K562 (cell line): ENCODE results near the gene DHX32. TPM values are rescaled to one million over a fixed set of nuclear protein-coding genes. Genes with fewer than 3 reads are reported as not detected.

Source experiments
- ATAC-seq: fragments of 200-7000 bp; cut with Tn5 transposase; 3 replicates; pipeline ENCODE4 v1.9.1; 2020; ENCODE audit warnings: moderate library complexity
- BruUV-seq: library from RNA; stranded (reverse); fragments of 400-500 nt; replicated peaks from 2 replicates; lab custom pipeline; 2021; lab: Mats Ljungman, UMichigan
- CTCF ChIA-PET: fragments of 300-600 bp; formaldehyde crosslinking; extraction: SDS; loops from one replicate; lab custom pipeline; 2021; ENCODE audit warnings: low intra/inter-chr PET ratio; lab: Yijun Ruan, JAX
- POLR2A ChIA-PET: fragments of 300-600, 350-650 bp; sonication (Branson Sonifier 250); formaldehyde crosslinking; extraction: SDS; loops from one replicate; lab custom pipeline; 2021; ENCODE audit warnings: antibody characterized with exemption, inconsistent platforms; lab: Yijun Ruan, JAX
- DNase-seq, 4 experiments: peaks; one replicate each; pipeline versions ENCODE4 v3.0.0 to v3.0.0-alpha.2; 2011 to 2018; ENCODE audit warnings: low spot score in 3 of 4, mixed read lengths in 3 of 4; ENCODE audit errors: extremely low read depth in 1 of 4
- FAIRE-seq: peaks from 2 replicates; lab custom pipeline; 2011; peaks lifted over from hg19 to GRCh38; lab: Jason Lieb, UNC
- H2AFZ ChIP-seq: 2 replicates; pipeline ENCODE4 v1.6.0; 2011; ENCODE audit warnings: low read depth, low read length, control low read depth, inconsistent platforms
- H3K27ac ChIP-seq: fragments of 200-600 bp; 3 replicates; pipeline ENCODE4 v1.8.0; 2011; ENCODE audit warnings: low read depth, mild to moderate bottlenecking, control low read depth, inconsistent platforms, low read length, moderate library complexity, mixed read lengths; ENCODE audit errors: extremely low read depth
- H3K27me3 ChIP-seq, 2 experiments: fragments of 300-600 bp in 1 of 2; 2 replicates in 1 of 2; 3 replicates in 1 of 2; pipeline versions ENCODE4 v1.6.0 to v1.8.0; 2011; ENCODE audit warnings: inconsistent platforms in 2 of 2, low read length in 2 of 2, mild to moderate bottlenecking in 1 of 2, mixed read lengths in 1 of 2, moderate library complexity in 1 of 2; ENCODE audit not compliant: control insufficient read depth in 2 of 2, insufficient read depth in 2 of 2
- H3K36me3 ChIP-seq: fragments of 300-600 bp; 3 replicates; pipeline ENCODE4 v1.8.0; 2011; ENCODE audit warnings: mild to moderate bottlenecking, low read length, inconsistent platforms; ENCODE audit not compliant: control insufficient read depth, insufficient read depth
- H3K4me1 ChIP-seq, 2 experiments: fragments of 200-600 bp in 1 of 2; replicated peaks in 1 of 2; 2 replicates in 1 of 2; 3 replicates in 1 of 2; pipeline versions ENCODE4 v1.5.1 to v1.8.0; 2011; ENCODE audit warnings: inconsistent platforms in 2 of 2, low read length in 2 of 2, mild to moderate bottlenecking in 1 of 2, mixed read lengths in 1 of 2, moderate library complexity in 1 of 2; ENCODE audit not compliant: control insufficient read depth in 2 of 2, insufficient read depth in 2 of 2
- H3K4me2 ChIP-seq: 2 replicates; pipeline ENCODE4 v1.6.1; 2011; ENCODE audit warnings: low read length, control low read depth, inconsistent platforms, mixed read lengths; ENCODE audit not compliant: insufficient read depth
- H3K4me3 ChIP-seq: fragments of 200-600 bp; sonication (generic), shearing (Covaris generic); 2 replicates; pipeline ENCODE4 v1.5.1; 2016; ENCODE audit warnings: control low read depth, inconsistent platforms
- H3K79me2 ChIP-seq: fragments of 200-600 bp; 3 replicates; pipeline ENCODE4 v1.8.0; 2011; ENCODE audit warnings: low read length, inconsistent platforms; ENCODE audit not compliant: control insufficient read depth, insufficient read depth
- H3K9ac ChIP-seq, 2 experiments: 2 replicates each; pipeline versions ENCODE4 v1.6.0 to v1.6.1; 2011; ENCODE audit warnings: low read depth in 2 of 2, low read length in 2 of 2, control low read depth in 1 of 2, inconsistent platforms in 1 of 2, mild to moderate bottlenecking in 1 of 2, mixed read lengths in 1 of 2; ENCODE audit not compliant: insufficient read depth in 1 of 2
- H3K9me1 ChIP-seq: one replicate; pipeline ENCODE4 v1.6.0; 2011; ENCODE audit warnings: inconsistent platforms, mild to moderate bottlenecking, low read length, moderate library complexity; ENCODE audit not compliant: control insufficient read depth, insufficient read depth
- H3K9me3 ChIP-seq: replicated peaks from 2 replicates; pipeline ENCODE4 v1.5.1; 2011; ENCODE audit warnings: low read depth, low read length, inconsistent platforms; ENCODE audit not compliant: control insufficient read depth, insufficient read depth
- H4K20me1 ChIP-seq: replicated peaks from 2 replicates; pipeline ENCODE4 v1.6.1; 2011; ENCODE audit warnings: low read length, inconsistent platforms, mixed read lengths; ENCODE audit not compliant: control insufficient read depth, insufficient read depth
- HDAC2 ChIP-seq: fragments of 450-650 bp; IDR thresholded peaks from 2 replicates; pipeline ENCODE4 v1.6.1; 2016; ENCODE audit warnings: mild to moderate bottlenecking
- MAZ ChIP-seq, 2 experiments: fragments of 450-650 bp in 1 of 2; sonication (generic) in 1 of 2; formaldehyde crosslinking; IDR thresholded peaks in 1 of 2; conservative IDR thresholded peaks in 1 of 2; 2 replicates each; pipeline versions ENCODE4 v1.4.0 to v1.5.0; 2020; ENCODE audit warnings: mild to moderate bottlenecking in 1 of 2, missing genetic modification reagents in 1 of 2
- NFXL1 ChIP-seq: fragments of 450-650 bp; formaldehyde crosslinking; IDR thresholded peaks from 2 replicates; pipeline ENCODE4 v1.4.0; 2021; ENCODE audit warnings: mild to moderate bottlenecking
- NR3C1 ChIP-seq: sonication (generic); formaldehyde crosslinking; IDR thresholded peaks from 2 replicates; pipeline ENCODE4 v1.8.1; 2022; ENCODE audit warnings: missing genetic modification reagents
- POLR2AphosphoS5 ChIP-seq: IDR thresholded peaks from 2 replicates; pipeline ENCODE4 v1.6.1; 2011; ENCODE audit warnings: mild to moderate bottlenecking, low read depth, low read length, moderate library complexity; ENCODE audit not compliant: control insufficient read depth, insufficient read depth
- RUNX1 ChIP-seq: sonication (generic); IDR thresholded peaks from 2 replicates; pipeline ENCODE4 v1.6.1; 2016; ENCODE audit warnings: antibody characterized with exemption, low read depth
- ZNF445 ChIP-seq: fragments of 250-450 bp; sonication (Bioruptor Pico); IDR thresholded peaks from 2 replicates; pipeline ENCODE4 v1.4.0; 2020; ENCODE audit warnings: low read depth, mild to moderate bottlenecking, moderate library complexity
- WGBS: fragments of 100-300 bp; shearing (Covaris generic); methylation state at CpG from one replicate; pipeline ENCODE4 v1.1.6; 2016; ENCODE audit warnings: low coverage, mixed read lengths; ENCODE audit not compliant: insufficient coverage; ENCODE audit errors: missing lambda C conversion rate; 5-methylcytosine and 5-hydroxymethylcytosine counted together
- in situ Hi-C: fragments of 300-500 bp; cut with MboI; formaldehyde crosslinking; loops from 4 replicates; pipeline ENCODE4 v1.15.0; 2018; ENCODE audit warnings: inconsistent platforms, mixed read lengths
- intact Hi-C: fragments of 100-400 bp; cut with micrococcal nuclease; formaldehyde crosslinking; loops from 2 replicates; pipeline ENCODE4 v1.14.2; 2022
- polyA plus RNA-seq, 8 experiments: library from polyadenylated mRNA; depleted of rRNA in 4 of 8; stranded (reverse) in 5 of 8; unstranded in 3 of 8; fragments of >200 nt; fragmentation: Nextera tagmentation in 2 of 8; fragmentation: Illumina TruSeq in 1 of 8; extraction: Ambion mirVana in 2 of 8; extraction: Trizol in 1 of 8; gene quantifications; 2 replicates each; pipeline versions ENCODE4 v1.2.1 to v1.2.3, GENCODE V29; 2011 to 2014; ENCODE audit warnings: inconsistent platforms in 1 of 8, missing spikeins in 1 of 8
- total RNA-seq, 7 experiments: library from RNA; depleted of rRNA in 6 of 7; stranded (reverse); fragments of >200 nt in 6 of 7; fragmentation: Illumina TruSeq in 2 of 7; extraction: Trizol in 2 of 7; gene quantifications; 2 replicates each; pipeline versions ENCODE4 v1.2.1 to v1.2.3, GENCODE V29; 2011 to 2021; ENCODE audit warnings: low replicate concordance in 1 of 7

The DHX32 gene
- total and polyA plus RNA-seq, 9 of the 15 experiments (the other 6 are each of a cell fraction or from before 2014, with no cell fraction given): 5.8 to 23.5 (median 17.5) TPM

DNA sequence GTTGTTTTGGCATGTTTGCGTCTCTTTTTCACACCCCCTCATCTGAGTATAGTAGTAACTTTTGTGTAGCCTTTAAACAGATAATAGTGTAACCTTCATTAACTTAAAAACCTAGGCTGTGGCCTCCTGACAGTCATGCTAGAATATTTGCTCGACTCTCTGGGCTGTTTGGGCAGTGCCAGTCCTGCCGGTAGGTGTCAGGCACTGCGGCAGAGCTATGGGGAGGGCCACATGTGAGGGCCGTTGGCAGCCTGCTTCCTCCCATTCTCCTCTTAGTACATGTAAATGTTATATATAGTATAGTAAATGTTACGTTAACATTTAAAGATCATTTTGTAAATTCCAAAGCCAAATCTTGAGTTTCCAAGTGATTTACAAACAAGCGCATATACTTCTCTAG lies 31.6 kb downstream of the DHX32 start:
- Histone ChIP-seq H3K79me2 (no peaks in the 10 kb centered on the region), H3K9me3 (no peaks in the 10 kb centered on the region), H3K27ac (no peak overlapping the region), H3K9me1 (no peaks in the 10 kb centered on the region), H3K4me1 (no peaks in the 10 kb centered on the region), H4K20me1 (no peaks in the 10 kb centered on the region), H3K27me3 (no peaks in the 10 kb centered on the region), H3K4me3 (no peak overlapping the region), H3K9ac (no peak overlapping the region), H2AFZ (no peak overlapping the region), H3K4me2 (no peak overlapping the region), H3K36me3 (peaks cover 43% of the 10 kb centered on the region; the same call in 2 of the 3 replicates)
- no TSS peak for BruUV-seq
- no peak for TF ChIP-seq RUNX1
- no peak for TF ChIP-seq POLR2AphosphoS5
- TF ChIP-seq MAZ (CRISPR knock-in tag; conservative IDR thresholded peaks at IDR 0.05 in 1 of 2, IDR thresholded peaks at IDR 0.05 in 1 of 2): no peak
- TF ChIP-seq NFXL1 (CRISPR knock-in tag): no peak
- CTCF ChIA-PET: no interaction called here
- in situ Hi-C loops: no loop called here
- WGBS: 91% methylated on average over 6 of the region's 7 CpGs
- POLR2A ChIA-PET: no interaction called here
- FAIRE-seq: no peak
- intact Hi-C loops: no loop called here
- no peak for ATAC-seq
- DNase-seq: no peak

- POLR2A ChIA-PET: no interaction called here
- no peaks in the 10 kb centered on the region for H3K79me2 ChIP-seq
- in situ Hi-C loops: no loop called here
- no peak overlapping the region for H3K9ac ChIP-seq
- TF ChIP-seq ZNF445 (CRISPR knock-in tag) (no peak), HDAC2 (no peak), NR3C1 (CRISPR knock-in tag) (no peak)
- TF ChIP-seq, all 486 proteins: peak for 0
- WGBS: 95% methylated on average over 2 of the region's 2 CpGs
- no peak overlapping the region for H3K4me2 ChIP-seq
- CTCF ChIA-PET: no interaction called here
- peaks cover 49% of the 10 kb centered on the region; the same call in 2 of the 3 replicates for H3K36me3 ChIP-seq
- FAIRE-seq (no peak), ATAC-seq (no peak), DNase-seq (no peak)
- intact Hi-C loops: no loop called here
- H3K27me3 ChIP-seq: no peaks in the 10 kb centered on the region
- no peaks in the 10 kb centered on the region for H3K9me3 ChIP-seq
- no peaks in the 10 kb centered on the region for H3K4me1 ChIP-seq
- no TSS peak for BruUV-seq
- no peak overlapping the region for H3K27ac ChIP-seq
- no peak overlapping the region for H3K4me3 ChIP-seq
- H2AFZ ChIP-seq: no peak overlapping the region
- H3K9me1 ChIP-seq: no peaks in the 10 kb centered on the region
- H4K20me1 ChIP-seq: no peaks in the 10 kb centered on the region
Measured at GRCh38 chr10:125848857-125849256, 32.2 kb downstream of the DHX32 start.
